Activated CD4-positive, CD25-positive, alpha-beta regulatory T cell treated with anti-CD3 and anti-CD28 coated beads, Interleukin-2, amount 50 U/mL, for 24 hours (primary cell): ENCODE results near the gene IFNL4.
"Not testable (repeated sequence)": the region's sequence is repeated elsewhere in the genome, so short reads cannot be mapped to it uniquely, and the experiment has no call there.

Experiments
- ATAC-seq, 2 donors: fragments of 150-1000 bp; cut with Tn5 transposase; one replicate each; pipeline ENCODE4 v1.10.0; 2021; ENCODE audit warnings: mild to moderate bottlenecking in 1 of 2, moderate library complexity in 1 of 2

The IFNL4 gene

DNA sequence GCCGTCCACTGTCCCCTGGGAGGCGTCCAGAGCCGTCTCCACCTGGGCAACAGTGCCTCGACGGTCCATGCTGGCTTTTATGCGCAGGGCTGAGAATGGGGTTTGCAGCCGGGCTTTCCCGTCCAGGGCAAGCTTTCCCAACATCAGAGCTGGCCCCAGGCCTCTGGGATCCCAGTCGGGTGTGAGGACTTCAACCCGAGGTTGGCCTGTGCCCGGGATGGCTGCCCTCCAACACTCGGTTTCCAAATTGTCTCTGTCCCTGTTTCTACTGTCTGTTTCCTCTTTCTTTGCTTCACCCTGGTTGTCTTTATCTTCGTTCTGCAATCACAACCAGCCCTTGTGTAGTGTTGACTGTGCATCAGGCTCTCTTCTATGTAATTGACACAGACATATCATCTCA lies at the start of gene IFNL4:
Gene IFNL4 (minus strand): TSS at position 51 of the 400 bp plus-strand sequence.
- no peak for ATAC-seq

DNA sequence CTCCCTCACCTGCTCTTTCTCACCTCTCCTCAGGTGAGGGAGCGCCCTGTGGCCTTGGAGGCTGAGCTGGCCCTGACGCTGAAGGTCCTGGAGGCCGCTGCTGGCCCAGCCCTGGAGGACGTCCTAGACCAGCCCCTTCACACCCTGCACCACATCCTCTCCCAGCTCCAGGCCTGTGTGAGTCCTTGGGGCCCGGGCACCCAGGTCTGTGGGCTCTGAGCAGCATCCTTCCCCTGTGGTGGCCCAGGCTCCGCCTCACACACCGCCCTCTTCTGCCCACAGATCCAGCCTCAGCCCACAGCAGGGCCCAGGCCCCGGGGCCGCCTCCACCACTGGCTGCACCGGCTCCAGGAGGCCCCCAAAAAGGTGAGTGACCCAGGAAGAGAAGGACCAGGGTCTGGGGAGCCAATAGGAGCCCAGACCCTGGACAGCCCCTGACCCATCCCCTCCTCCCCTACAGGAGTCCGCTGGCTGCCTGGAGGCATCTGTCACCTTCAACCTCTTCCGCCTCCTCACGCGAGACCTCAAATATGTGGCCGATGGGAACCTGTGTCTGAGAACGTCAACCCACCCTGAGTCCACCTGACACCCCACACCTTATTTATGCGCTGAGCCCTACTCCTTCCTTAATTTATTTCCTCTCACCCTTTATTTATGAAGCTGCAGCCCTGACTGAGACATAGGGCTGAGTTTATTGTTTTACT lies 49.4 kb upstream of the IFNL4 start:
- peak; percentile 60 to 73 for ATAC-seq

DNA sequence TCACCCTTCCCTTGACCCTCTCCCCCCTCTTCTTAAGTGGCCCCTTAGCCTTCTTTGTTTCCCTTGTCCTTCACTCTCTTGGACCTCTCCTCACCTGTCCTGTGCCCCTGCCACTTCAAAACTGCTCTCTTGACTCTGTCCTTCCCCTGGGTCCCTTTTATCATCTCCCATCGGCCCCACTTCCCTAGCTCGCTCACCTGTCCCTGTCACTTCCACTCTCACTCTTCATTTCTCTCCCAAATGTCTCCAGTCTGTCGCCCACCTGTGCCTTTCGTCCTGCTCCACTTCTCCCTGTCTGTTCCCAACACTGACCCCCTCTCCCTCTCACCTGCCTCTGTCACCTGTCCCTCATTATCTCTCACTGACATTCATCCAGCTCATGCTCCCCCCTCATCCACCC lies 48.2 kb upstream of the IFNL4 start:
- ATAC-seq, result no peak

DNA sequence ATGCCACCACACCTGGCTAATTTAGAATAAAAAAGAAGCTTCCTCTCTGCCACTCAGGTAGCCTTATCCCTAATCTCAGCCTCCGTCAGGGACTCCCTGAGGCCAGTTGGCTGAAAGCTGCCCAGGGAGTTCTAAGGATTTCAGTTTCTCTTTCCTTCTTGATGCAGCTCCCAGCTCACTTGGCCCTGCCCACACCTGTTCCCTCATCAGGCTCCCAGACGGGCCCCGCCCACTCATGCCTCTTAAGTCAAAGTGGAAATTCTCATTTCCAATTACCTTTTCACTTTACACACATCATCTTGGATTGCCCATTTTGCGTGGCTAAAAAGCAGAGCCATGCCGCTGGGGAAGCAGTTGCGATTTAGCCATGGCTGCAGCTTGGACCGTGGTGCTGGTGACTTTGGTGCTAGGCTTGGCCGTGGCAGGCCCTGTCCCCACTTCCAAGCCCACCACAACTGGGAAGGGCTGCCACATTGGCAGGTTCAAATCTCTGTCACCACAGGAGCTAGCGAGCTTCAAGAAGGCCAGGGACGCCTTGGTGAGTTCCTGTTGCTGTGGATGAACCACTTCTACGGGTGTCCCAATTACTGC lies 47.5 kb upstream of the IFNL4 start, which contains the start of gene IFNL1:
Gene IFNL1 (plus strand): TSS at position 353 of the 591 bp plus-strand sequence. CDS start 15 bp downstream, at position 368.
- no peak for ATAC-seq

DNA sequence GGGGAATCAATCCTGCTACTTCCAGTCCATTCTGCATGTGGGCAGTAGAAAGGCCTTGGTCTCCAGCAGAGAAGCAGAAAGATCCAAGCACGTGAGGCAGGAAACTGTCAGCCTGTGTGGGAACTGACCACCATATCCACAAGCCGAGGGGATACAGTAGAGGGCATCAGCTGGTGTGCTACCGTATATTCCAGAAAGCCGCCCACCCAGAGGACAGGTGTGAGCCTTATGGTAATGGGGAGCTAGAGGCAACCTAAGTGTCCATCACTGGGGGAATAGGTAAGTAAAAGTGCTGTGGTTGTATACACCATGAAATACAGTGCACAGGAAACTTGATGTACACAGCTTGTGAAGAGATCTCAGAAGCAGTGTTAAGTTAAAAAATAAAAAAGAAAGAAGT lies 44.7 kb upstream of the IFNL4 start:
- no peak for ATAC-seq

DNA sequence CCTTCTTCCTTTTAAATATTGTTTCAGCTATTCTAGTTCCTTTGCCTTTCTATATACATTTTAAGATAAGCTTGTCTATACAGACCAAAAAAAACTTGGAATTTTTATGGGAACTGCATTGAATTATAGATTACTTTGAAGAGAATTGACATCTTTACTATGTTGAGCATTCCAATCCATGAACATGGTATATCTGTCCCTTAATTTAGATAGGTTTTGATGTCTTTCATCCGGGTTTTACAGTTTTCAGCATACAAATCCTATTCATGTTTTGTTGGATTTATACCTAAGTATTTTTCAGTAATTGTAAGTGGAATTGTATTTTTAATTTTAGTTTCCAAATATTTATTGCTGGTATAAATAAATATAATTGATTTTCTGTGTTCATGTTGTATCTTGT lies 35.4 kb upstream of the IFNL4 start:
- ATAC-seq, result no peak

DNA sequence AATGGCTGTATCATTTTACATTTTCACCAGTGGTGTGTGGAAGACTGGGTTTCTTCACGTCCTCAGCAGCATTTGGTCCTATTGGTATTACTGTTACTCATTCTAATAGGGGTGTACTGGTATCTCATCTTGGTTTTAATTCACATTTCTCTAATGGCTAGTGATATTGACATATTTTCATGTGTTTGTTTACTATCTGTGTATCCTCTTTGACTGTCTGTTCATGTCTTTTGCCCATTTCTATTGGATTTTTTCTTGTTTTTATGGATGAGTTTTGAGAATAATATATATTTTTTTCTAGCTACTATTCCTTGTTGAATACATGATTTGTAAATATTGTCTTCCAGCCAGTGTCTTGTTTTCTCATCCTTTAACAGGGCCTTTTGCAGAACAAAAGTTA lies 33.4 kb upstream of the IFNL4 start:
- no peak for ATAC-seq

DNA sequence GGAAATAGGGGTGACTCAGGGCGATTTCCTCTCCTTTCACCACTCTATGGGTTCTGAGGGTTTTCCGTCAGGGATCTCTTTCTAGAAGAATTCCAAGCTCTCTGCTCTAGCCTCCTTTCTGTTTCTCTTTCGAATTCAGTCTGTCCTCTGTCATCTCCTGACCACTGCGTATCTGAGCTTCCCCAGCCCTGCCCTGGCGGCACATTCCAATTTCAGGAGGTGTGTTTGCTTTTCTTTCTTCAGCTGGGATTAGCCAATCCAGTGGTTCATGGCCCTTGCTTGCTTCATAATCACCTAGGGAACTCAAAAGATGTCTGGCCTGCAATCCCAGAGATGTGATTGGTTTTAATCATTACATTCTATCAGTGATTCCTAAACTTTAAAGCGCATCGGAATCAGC lies 28.9 kb upstream of the IFNL4 start:
- ATAC-seq, result no peak

DNA sequence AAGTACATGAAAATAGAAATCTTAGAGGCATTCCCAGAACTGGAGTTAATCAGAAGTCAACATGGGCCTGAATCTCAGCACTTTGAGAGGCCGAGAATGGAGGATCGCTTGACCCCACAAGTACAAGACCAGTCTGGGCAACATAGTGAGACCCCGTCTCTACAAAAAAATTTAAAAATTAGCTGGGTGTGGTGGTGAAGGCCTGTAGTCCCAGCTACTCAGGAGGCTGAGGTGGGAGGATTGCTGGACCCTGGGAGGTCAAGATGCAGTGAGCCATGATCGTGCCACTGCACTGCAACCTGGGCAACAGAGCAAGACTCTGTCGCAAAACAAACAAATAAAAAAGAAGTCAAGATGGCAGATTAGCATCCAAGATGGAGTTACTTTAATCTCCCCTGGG lies 28.1 kb upstream of the IFNL4 start:
- ATAC-seq, result no peak

DNA sequence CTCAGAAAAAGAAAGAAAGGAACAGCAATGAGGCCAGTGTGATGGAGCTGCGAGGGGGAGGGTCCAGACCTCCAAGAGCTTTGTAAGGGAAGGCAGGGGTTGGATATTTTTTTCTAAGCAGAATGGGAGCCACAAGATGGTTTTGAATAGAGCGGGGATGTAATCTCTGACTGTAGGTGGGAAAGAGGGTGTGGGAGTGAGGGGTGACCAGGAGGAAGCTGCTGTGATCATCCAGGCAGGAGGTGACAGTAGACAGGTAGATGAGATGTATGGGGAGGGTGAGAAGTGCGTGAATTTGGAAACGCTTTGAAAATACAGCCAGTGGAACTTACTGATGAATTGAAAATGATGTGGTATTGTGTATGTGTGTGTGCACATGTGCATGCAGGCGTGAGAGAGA lies 26.9 kb upstream of the IFNL4 start:
- ATAC-seq, result no peak

DNA sequence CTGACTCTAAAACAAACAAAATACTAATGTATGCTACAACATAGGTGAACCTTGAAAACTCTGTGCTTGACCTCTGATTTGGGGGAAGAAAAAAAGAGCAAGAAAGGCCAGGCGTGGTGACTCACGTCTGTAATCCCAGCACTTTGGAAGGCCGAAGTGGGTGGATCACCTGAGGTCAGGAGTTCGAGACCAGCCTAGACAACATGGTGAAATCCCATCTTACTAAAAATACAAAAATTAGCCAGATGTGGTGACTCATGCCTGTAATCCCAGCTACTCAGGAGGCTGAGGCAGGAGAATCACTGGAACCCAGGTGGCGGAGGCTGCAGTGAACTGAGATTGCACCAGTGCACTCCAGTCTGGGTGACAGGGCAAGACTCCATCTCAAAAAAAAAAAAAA lies 25.2 kb upstream of the IFNL4 start:
- not testable (repeated sequence) for ATAC-seq

DNA sequence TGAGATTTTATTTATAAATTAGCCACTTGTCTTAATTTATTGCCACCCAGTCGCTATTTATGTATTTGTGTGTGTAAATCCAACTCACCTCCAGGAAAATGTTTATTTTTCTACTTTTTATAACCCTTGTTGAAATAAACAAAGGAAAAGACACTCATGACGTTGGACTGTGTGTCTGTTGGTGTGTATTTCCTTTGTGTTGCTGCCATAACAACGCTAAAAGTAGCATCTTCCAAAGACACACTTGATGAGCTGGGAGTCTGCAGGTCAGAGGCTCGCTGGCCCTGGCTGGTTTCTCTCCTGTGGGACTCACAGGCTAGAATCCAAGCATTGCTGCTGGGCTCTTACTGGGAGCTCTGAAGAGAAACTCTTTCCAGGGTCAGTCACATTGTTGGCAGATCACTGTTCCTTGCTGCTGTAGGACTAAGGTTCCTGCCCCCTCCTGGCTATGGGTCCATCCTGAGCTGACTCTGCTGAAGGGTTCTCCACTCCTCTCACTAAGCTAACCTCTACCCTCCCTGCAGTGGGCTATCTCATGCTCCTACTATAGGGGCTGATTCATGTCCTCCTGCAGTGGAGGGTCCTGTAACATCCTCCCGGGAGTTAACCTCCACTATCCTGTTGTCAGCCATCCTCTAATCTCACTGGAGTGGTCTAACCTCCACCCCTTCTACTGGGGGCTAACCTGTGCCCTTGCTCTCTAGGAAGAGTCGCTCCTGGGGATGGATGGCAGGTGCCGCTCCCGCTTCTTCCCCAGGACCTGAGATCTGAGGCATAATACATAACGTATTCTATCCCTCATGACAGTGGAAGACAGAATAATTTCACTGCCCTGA lies 21.6 kb upstream of the IFNL4 start:
- no peak for ATAC-seq

DNA sequence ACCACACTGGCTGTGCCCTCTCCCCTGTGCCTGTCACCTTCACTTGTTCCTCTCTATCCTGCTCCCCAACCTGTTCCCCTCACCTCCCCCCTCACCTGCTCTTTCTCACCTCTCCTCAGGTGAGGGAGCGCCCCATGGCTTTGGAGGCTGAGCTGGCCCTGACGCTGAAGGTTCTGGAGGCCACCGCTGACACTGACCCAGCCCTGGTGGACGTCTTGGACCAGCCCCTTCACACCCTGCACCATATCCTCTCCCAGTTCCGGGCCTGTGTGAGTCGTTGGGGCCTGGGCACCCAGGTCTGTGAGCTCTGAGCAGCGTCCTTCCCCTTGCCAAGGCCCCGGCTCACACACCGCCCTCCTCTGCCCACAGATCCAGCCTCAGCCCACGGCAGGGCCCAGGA lies 20.7 kb upstream of the IFNL4 start:
- ATAC-seq, result not testable (repeated sequence)

DNA sequence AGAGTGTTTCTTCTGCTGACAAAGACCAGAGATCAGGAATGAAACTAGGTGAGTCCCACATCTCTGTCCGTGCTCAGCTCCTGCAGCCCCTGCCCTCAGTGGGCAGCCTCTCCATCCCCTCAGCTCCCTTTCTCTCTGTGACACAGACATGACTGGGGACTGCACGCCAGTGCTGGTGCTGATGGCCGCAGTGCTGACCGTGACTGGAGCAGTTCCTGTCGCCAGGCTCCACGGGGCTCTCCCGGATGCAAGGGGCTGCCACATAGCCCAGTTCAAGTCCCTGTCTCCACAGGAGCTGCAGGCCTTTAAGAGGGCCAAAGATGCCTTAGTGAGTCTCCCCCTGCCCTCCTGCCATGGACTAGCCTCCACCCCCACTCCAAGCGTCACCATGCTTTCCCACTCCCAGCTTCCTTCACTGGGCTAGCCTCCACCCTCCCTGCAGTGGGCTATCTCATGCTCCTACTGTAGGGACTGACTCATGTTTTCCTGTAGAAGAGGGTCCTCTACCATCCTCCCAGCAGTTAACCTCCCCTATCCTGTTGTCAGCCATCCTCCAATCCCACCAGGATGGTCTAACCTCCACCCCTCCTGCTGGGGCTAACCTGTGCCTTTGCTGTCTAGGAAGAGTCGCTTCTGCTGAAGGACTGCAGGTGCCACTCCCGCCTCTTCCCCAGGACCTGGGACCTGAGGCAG lies 20.0 kb upstream of the IFNL4 start:
- ATAC-seq, result peak in 1 of 2 donors; percentile 8

DNA sequence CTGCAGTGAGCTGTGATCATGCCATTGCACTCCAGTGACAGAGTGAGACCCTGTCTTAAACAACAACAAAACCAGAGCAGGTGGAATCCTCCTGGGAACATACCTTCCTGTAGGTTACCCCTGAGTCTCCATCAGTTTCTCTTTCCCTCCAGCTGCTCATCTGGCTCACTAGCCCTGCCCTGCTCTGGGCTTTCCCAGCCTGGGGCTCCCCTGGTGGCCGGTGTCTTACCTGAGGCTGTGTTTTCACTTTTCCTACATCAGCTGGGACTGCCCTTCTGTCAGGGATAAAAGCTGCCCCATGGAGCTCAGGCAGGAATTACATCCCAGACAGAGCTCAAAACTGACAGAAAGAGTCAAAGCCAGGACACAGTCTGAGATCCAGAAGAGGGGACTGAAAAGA lies 19.4 kb upstream of the IFNL4 start, which contains the start of gene IFNL2:
Gene IFNL2 (plus strand): TSS at position 312 of the 400 bp plus-strand sequence. CDS start 173 bp downstream, outside the sequence.
- peak; percentile 49 to 74 for ATAC-seq

DNA sequence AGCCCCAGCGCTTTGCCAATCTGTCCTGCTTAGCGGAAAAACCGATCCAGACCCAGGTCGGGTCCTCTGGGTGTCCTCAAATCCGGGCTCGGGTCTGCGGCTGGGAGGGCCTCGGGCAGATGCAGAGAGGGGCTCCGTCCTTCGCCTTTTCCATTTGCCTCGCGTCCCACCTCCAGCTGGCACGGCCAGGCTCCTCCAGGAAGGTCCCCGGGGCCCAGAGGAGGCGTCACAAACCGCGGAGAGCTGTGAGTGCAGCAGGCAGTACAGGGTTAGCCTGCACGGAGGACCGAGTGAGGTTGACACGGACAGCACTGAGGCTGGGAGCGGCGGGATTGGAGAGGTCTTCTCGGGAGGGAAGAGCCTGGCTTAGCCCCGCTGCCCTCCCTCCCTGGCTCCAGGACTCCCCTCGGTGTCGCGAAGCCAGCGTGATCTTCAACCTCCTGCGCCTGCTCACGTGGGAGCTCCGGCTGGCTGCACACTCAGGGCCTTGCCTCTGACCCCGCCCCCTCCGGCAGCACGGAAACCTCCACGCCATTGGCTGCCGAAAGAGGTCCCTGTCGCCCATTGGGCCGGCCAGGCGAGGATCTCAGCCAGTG lies 16.8 kb upstream of the IFNL4 start:
- no peak for ATAC-seq

DNA sequence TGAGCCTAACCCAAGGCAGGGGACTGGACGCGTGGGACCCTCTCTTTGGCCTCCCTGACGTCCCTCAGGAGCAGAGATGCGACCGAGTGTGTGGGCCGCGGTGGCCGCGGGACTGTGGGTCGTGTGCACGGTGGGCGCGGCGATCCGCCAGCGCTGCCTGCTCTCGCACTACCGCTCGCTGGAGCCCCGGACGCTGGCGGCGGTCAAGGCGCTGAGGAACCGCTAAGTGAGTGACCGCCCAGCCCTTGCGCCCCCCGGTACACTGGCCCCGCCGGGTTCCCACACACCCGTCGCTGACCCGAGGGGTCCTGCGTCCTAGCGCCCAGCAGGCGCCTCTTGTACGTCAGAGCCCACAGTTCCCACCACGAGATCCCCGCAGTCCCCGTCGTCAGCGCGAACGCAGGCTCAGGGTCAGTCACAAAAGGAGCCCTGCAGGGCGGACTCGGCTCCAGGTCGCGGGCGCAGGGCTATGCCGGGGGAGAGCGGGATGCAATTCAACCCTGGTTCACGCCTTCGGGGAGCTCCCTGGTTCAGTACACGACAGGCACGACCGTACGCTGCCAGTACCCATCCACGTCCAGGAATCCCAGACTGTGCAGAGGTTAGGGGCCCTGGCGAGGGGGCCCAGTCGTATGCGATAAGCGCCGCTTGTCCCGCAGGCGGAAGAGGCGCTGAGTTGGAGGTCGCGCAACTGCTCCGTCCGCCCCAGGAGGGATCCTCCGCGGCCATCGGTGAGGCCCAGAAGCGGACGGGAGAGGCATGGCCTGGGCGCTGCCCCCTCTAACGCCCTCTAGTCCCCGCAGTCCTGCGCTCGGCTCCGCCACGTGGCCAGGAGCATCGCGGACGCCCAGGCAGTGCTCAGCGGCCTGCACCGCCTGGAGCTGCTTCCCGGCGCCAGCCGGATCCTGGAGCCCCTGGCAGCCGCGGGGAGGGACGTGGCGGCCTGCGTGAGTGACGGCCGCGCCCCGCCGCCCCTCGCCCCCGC lies 15.9 kb upstream of the IFNL4 start:
- no peak for ATAC-seq

DNA sequence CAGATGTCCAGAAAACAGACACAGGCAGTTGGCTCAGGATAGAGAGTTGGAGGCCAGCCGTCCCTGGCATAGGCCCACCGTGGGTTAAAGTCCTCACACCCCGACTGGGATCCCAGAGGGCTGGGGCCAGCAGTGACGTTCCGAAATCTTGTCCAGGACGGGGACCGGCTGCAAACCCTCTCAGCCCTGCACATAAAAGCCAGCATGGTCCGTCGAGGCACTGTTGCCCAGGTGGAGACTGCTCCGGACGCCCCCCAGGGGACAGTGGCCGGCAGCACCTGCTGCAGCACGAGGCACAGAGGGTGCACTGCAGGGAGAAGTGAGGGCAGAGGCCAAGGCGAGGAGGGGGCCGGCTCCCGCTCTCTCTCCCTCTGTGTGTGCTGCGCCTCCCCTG lies 15.3 kb upstream of the IFNL4 start:
- ATAC-seq, result no peak

DNA sequence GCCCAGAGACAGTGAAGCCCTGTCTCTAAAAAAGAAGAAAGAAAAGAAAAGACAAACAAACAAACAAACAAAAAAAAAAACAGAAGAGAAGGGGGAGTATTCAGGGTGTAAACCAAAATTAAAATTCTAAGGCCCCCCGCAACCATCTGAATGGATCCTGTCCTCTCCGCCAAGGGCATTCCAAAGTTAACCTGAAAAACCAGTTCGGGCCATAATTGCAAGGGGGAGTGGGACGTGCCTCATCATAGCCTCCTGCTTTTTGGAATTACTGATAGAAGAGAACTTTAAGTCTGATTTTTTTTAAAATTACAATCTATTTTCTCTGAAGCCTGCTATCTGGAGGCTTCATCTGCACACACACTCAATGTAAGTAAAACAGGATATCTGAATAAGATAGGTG lies 13.8 kb upstream of the IFNL4 start:
- no peak for ATAC-seq

DNA sequence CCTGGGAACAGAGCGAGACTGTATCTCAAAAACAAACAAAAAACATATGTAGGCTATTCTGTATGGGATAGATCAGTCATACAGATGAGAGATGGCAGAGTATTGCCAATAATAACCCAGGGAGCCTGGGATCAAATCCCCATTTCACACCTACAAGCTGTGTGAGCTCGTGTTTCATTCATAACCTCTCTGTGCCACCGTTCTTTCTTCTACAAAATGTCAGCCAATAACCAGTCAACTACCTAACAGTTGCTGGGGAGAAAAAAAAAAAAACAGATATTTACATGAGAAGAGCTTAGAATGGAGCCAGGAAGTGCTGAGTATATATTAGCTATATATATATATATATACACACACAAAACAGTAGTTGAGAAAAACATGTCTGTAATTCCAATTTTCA lies 13.0 kb upstream of the IFNL4 start:
- no peak for ATAC-seq

DNA sequence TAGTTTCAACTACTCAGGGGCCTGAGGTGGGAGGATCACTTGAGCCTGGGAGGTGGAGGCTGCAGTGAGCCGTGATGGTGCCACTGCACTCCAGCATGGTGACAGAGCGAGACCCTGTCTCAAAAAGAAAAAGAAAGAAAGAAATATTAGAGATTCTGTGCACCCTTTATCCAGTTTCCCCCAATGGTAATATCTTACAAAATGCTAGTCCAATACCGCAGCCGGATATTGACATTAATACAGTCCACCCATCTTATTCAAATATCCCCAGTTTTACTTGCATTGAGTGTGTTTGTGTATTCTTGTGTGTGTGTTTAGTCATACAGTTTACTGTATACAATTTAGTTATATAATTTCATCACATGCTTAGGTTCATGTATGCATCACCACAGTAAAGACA lies 8.6 kb upstream of the IFNL4 start:
- no peak for ATAC-seq
